SK-N-SH treated with all-trans-retinoic acid at 6 μM for 48 hours (cell line): ENCODE measurements around the gene SYVN1.

ENCODE experiments used
- ARNTL ChIP-seq: fragments of 450-650 bp; formaldehyde crosslinking; IDR thresholded peaks from 2 replicates; pipeline ENCODE4 v1.5.0; 2020; ENCODE audit warnings: low read depth, mild to moderate bottlenecking, moderate library complexity, borderline replicate concordance
- ISL1 ChIP-seq: fragments of 250-450 bp; sonication (Bioruptor Pico); IDR thresholded peaks from 2 replicates; pipeline ENCODE4 v2.1.2; 2022; ENCODE audit warnings: mild to moderate bottlenecking, moderate library complexity
- POU6F1 ChIP-seq: fragments of 250-450 bp; sonication (Bioruptor Pico); IDR thresholded peaks from 2 replicates; pipeline ENCODE4 v1.8.0; 2021; ENCODE audit warnings: low read depth, mild to moderate bottlenecking, moderate library complexity, borderline replicate concordance
- RARB ChIP-seq: fragments of 250-450 bp; sonication (Bioruptor Pico); IDR thresholded peaks from 2 replicates; pipeline ENCODE4 v1.8.0; 2021; ENCODE audit warnings: mild to moderate bottlenecking, moderate library complexity
- SNAI2 ChIP-seq: fragments of 250-450 bp; sonication (Bioruptor Pico); IDR thresholded peaks from 2 replicates; pipeline ENCODE4 v1.5.0; 2020; ENCODE audit warnings: mild to moderate bottlenecking, moderate library complexity
- TOX ChIP-seq: fragments of 250-450 bp; sonication (Bioruptor Pico); IDR thresholded peaks from 2 replicates; pipeline ENCODE4 v1.8.0; 2021; ENCODE audit warnings: mild to moderate bottlenecking, moderate library complexity, borderline replicate concordance
- ZC3H10 ChIP-seq: fragments of 250-450 bp; sonication (Bioruptor Pico); IDR thresholded peaks from 2 replicates; pipeline ENCODE4 v1.5.1; 2021; ENCODE audit warnings: mild to moderate bottlenecking, moderate library complexity
- ZFP30 ChIP-seq: fragments of 450-650 bp; formaldehyde crosslinking; IDR thresholded peaks from 2 replicates; pipeline ENCODE4 v1.5.0; 2022; ENCODE audit warnings: mild to moderate bottlenecking, moderate library complexity
- ZNF70 ChIP-seq: fragments of 450-650 bp; formaldehyde crosslinking; IDR thresholded peaks from 2 replicates; pipeline ENCODE4 v1.5.0; 2020; ENCODE audit warnings: mild to moderate bottlenecking, moderate library complexity
- TF ChIP-seq, protein P1 (sequence below): fragments of 250-450 bp; sonication (Bioruptor Pico); IDR thresholded peaks from 2 replicates; pipeline ENCODE4 v1.8.0; 2020; ENCODE audit warnings: mild to moderate bottlenecking, moderate library complexity, borderline replicate concordance
- TF ChIP-seq, protein P2 (sequence below): fragments of 250-450 bp; sonication (Bioruptor Pico); IDR thresholded peaks from 2 replicates; pipeline ENCODE4 v1.5.0; 2020; ENCODE audit warnings: mild to moderate bottlenecking, moderate library complexity

- no peak for TF ChIP-seq ARNTL (CRISPR knock-in tag)
- TF ChIP-seq, protein P1, sequence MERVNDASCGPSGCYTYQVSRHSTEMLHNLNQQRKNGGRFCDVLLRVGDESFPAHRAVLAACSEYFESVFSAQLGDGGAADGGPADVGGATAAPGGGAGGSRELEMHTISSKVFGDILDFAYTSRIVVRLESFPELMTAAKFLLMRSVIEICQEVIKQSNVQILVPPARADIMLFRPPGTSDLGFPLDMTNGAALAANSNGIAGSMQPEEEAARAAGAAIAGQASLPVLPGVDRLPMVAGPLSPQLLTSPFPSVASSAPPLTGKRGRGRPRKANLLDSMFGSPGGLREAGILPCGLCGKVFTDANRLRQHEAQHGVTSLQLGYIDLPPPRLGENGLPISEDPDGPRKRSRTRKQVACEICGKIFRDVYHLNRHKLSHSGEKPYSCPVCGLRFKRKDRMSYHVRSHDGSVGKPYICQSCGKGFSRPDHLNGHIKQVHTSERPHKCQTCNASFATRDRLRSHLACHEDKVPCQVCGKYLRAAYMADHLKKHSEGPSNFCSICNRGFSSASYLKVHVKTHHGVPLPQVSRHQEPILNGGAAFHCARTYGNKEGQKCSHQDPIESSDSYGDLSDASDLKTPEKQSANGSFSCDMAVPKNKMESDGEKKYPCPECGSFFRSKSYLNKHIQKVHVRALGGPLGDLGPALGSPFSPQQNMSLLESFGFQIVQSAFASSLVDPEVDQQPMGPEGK (CRISPR knock-in tag), result no peak
- TF ChIP-seq ISL1, result no peak
- no peak for TF ChIP-seq ZFP30 (CRISPR knock-in tag)
- no peak for TF ChIP-seq SNAI2
- no peak for TF ChIP-seq POU6F1 (CRISPR knock-in tag)
- TF ChIP-seq TOX (CRISPR knock-in tag), result no peak
- TF ChIP-seq RARB (CRISPR knock-in tag), result no peak
- TF ChIP-seq ZC3H10 (CRISPR knock-in tag), result no peak
- TF ChIP-seq, protein P2, sequence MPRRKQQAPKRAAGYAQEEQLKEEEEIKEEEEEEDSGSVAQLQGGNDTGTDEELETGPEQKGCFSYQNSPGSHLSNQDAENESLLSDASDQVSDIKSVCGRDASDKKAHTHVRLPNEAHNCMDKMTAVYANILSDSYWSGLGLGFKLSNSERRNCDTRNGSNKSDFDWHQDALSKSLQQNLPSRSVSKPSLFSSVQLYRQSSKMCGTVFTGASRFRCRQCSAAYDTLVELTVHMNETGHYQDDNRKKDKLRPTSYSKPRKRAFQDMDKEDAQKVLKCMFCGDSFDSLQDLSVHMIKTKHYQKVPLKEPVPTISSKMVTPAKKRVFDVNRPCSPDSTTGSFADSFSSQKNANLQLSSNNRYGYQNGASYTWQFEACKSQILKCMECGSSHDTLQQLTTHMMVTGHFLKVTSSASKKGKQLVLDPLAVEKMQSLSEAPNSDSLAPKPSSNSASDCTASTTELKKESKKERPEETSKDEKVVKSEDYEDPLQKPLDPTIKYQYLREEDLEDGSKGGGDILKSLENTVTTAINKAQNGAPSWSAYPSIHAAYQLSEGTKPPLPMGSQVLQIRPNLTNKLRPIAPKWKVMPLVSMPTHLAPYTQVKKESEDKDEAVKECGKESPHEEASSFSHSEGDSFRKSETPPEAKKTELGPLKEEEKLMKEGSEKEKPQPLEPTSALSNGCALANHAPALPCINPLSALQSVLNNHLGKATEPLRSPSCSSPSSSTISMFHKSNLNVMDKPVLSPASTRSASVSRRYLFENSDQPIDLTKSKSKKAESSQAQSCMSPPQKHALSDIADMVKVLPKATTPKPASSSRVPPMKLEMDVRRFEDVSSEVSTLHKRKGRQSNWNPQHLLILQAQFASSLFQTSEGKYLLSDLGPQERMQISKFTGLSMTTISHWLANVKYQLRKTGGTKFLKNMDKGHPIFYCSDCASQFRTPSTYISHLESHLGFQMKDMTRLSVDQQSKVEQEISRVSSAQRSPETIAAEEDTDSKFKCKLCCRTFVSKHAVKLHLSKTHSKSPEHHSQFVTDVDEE (CRISPR knock-in tag), result no peak
- TF ChIP-seq ZNF70, result no peak
These were observed 30.8 kb downstream of the SYVN1 start for GRCh38 chr11:65103476-65103875.
